Vagina (tissue), 2 donors: ENCODE results near the gene ESRRA.

ENCODE experiments used
- CTCF ChIP-seq, 3 experiments: fragments of 450-650 bp in 2 of 3; fragments of 200-600 bp in 1 of 3; sonication (generic) in 1 of 3; IDR thresholded peaks; one replicate each; pipeline ENCODE4 v1.5.1; 2017 to 2019; ENCODE audit warnings: antibody characterized with exemption in 3 of 3, mild to moderate bottlenecking in 2 of 3, moderate library complexity in 2 of 3
- POLR2A ChIP-seq, 2 donors: fragments of 450-650 bp; IDR thresholded peaks; one replicate each; pipeline ENCODE4 v1.6.1; 2017; ENCODE audit warnings: antibody characterized with exemption in 2 of 2, mild to moderate bottlenecking in 2 of 2, moderate library complexity in 2 of 2
- POLR2AphosphoS5 ChIP-seq, 2 donors: sonication (generic); formaldehyde crosslinking; IDR thresholded peaks; one replicate each; pipeline ENCODE4 v1.9.0; 2017; ENCODE audit warnings: antibody characterized with exemption in 2 of 2, mild to moderate bottlenecking in 2 of 2, low read depth in 1 of 2; ENCODE audit not compliant: insufficient read depth in 1 of 2

GRCh38 chr11:64284048-64284961, 21.0 kb upstream of the ESRRA start, which contains the start of gene BAD:
- no peak for TF ChIP-seq CTCF (IDR thresholded peaks at IDR 0.05)
- peak in 1 of 2 donors; percentile 53 for TF ChIP-seq POLR2A (IDR thresholded peaks at IDR 0.05)
- peak; percentile 60 to 96 for TF ChIP-seq POLR2AphosphoS5 (IDR thresholded peaks at IDR 0.05; ENCODE audit: insufficient read depth in 1 of 2, low read depth in 1 of 2)
